Neural cell (in vitro differentiated cells): Measurements from ENCODE around the gene COX14.

Experiments used
- CTCF ChIP-seq: fragments of 450-650 bp; IDR thresholded peaks from 2 replicates; pipeline ENCODE4 v1.5.1; 2014; ENCODE audit warnings: antibody characterized with exemption, mild to moderate bottlenecking, moderate library complexity; ENCODE audit not compliant: poor library complexity, severe bottlenecking
- POLR2AphosphoS5 ChIP-seq: IDR thresholded peaks from 2 replicates; pipeline ENCODE4 v1.6.1; 2012
- REST ChIP-seq: IDR thresholded peaks from 2 replicates; pipeline ENCODE4 v1.6.1; 2012; ENCODE audit warnings: borderline replicate concordance
- SMC3 ChIP-seq: fragments of 450-650 bp; conservative IDR thresholded peaks from 2 replicates; pipeline ENCODE4 v1.6.1; 2014; ENCODE audit warnings: antibody characterized with exemption, mild to moderate bottlenecking, moderate library complexity; ENCODE audit not compliant: poor library complexity

GRCh38 chr12:50073206-50073605, 38.8 kb upstream of the COX14 start:
- TF ChIP-seq CTCF (no peak), REST (no peak), POLR2AphosphoS5 (no peak), SMC3 (no peak)
